ENCODE measurements around the gene NCOA5. TPM values are rescaled to one million over a fixed set of nuclear protein-coding genes. Genes with fewer than 3 reads are reported as not detected.
A peak's percentile ranks its signal among the peaks of the same experiment; 100 is the strongest.
"Not testable (repeated sequence)": the region's sequence is repeated elsewhere in the genome, so short reads cannot be mapped to it uniquely, and the experiment has no call there.

The NCOA5 gene
- total RNA-seq, 6 donors from 2014 or later, result 17.1 to 48.2 (median 30.2) TPM

DNA sequence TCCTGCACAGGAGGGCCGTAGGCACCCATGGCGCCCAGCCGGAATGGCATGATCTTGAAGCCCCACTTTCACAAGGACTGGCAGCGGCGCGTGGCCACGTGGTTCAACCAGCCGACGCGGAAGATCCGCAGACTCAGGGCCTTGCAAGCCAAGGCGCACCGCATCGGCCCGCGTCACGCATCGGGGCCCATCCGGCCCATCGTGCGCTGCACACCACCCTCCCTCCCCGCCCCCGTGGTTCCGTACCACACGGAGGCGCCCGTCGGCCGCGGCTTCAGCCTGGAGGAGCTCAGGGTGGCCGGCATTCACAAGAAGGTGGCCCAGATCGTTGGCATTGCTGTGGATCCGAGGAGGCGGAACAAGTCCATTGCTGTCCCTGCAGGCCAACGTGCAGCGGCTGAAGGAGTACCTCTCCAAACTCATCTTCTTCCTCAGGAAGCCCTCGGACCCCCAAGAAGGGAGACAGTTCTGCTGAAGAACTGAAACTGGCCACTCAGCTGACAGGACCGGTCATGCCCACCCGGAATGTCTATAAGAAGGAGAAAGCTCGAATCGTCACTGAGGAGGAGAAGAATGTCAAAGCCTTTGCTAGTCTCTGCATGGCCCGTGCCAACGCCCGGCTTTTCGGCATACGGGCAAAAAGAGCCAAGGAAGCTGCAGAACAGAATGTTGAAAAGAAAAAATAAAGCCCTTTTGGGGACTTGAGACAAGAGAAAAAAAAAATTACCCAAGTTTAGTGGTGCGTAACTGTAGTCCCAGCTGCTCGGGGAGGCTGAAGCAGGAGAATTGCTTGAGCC lies 9.9 kb upstream of the NCOA5 start:
- peaks cover 0 to 8% (median 2%) of the 10 kb centered on the region in 4 donors for H3K27me3 ChIP-seq
- no peaks in the 10 kb centered on the region for H3K9me3 ChIP-seq
- no peak overlapping the region for H3K27ac ChIP-seq
- peaks cover 0 to 7% (median 3%) of the 10 kb centered on the region in 4 donors for H3K4me1 ChIP-seq
- ATAC-seq (ENCODE audit: low FRiP score in 2 of 2), result peak; percentile 40 to 67
- TF ChIP-seq, protein P1, sequence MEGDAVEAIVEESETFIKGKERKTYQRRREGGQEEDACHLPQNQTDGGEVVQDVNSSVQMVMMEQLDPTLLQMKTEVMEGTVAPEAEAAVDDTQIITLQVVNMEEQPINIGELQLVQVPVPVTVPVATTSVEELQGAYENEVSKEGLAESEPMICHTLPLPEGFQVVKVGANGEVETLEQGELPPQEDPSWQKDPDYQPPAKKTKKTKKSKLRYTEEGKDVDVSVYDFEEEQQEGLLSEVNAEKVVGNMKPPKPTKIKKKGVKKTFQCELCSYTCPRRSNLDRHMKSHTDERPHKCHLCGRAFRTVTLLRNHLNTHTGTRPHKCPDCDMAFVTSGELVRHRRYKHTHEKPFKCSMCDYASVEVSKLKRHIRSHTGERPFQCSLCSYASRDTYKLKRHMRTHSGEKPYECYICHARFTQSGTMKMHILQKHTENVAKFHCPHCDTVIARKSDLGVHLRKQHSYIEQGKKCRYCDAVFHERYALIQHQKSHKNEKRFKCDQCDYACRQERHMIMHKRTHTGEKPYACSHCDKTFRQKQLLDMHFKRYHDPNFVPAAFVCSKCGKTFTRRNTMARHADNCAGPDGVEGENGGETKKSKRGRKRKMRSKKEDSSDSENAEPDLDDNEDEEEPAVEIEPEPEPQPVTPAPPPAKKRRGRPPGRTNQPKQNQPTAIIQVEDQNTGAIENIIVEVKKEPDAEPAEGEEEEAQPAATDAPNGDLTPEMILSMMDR (IDR thresholded peaks at IDR 0.05), result peak in 3 of 6 experiments; percentile 26 to 36 (median 29)
- no peak for TF ChIP-seq EP300 (IDR thresholded peaks at IDR 0.05)
- peak overlapping the region in 1 of 4 donors; percentile 17 for H3K4me3 ChIP-seq
- no peaks in the 10 kb centered on the region for H3K36me3 ChIP-seq
- 36 to 44% methylated on average over 32 to 38 of the region's 48 CpGs for WGBS, 2 donors
- peak in 1 of 2 donors; percentile 89 for DNase-seq

DNA sequence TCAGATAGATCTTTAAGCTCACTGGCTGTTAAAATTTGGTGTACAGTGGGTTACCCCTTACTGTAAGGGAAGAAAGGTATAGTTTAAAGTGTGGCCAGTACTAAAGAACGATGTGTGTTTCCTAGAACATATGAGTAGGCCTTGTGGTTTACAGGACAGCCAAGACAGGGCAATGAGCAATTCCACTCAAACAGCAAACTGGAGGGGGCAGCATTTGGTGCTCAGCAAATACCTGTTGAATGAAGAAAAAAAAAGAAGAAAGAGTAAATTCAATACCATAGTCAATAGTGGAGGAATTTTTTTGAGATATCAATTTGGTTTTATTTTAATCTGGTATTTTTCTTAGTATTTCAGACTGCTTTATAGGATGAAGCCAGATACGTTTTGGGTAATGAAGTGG lies 3.8 kb upstream of the NCOA5 start:
- Histone ChIP-seq H3K4me3 (no peak overlapping the region), H3K36me3 (no peaks in the 10 kb centered on the region), H3K9me3 (no peaks in the 10 kb centered on the region), H3K27ac (no peak overlapping the region), H3K27me3 (no peaks in the 10 kb centered on the region), H3K4me1 (peaks cover under 1 to 12% (median 8%) of the 10 kb centered on the region in 4 donors)
- DNase-seq (no peak), ATAC-seq (ENCODE audit: low FRiP score in 2 of 2) (no peak)
- no peak for TF ChIP-seq POLR2A (IDR thresholded peaks at IDR 0.05)
- TF ChIP-seq, protein P1 (IDR thresholded peaks at IDR 0.05), result no peak
- TF ChIP-seq POLR2AphosphoS5 (IDR thresholded peaks at IDR 0.05), result no peak
- TF ChIP-seq EP300 (IDR thresholded peaks at IDR 0.05), result no peak
- 80 to 83% methylated on average over 2 of the region's 2 CpGs for WGBS, 2 donors

DNA sequence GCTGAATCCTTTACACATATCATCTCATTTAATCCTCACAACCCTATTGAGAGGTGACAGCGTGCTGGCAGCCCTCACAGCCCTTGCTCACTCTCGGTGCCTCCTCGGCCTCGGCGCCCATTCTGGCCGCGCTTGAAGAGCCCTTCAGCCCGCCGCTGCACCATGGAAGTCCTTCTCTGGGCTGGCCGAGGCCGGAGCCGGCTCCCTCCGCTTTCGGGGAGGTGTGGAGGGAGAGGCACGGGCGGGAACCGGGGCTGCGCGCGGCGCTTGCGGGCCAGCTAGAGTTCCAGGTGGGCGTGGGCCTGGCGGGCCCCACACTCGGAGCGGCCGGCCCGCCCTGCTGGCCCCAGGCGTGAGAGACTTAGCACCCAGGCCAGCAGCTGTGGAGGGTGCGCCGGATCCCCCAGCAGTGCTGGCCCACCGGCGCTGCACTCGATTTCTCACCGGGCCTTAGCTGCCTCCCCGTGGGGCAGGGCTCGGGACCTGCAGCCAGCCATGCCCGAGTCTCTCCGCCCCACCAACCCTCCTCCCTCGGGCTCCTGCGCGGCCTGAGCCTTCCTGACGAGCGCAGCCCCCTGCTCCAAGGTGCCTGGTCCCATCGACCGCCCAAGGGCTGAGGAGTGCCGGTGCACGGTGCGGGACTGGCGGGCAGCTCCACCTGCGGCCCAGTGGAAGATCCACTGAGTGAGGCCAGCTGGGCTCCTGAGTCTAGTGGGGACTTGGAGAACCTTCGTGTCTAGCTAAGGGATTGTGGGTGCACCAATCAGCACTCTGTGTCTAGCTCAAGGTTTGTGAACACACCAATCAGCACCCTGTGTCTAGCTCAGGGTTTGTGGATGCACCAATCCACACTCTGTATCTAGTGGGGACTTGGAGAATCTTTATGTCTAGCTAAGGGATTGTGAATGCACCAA lies 2.1 kb upstream of the NCOA5 start:
- DNase-seq, result peak in 1 of 2 donors; percentile 84
- not testable (repeated sequence) for H3K36me3 ChIP-seq; H3K9me3 ChIP-seq; H3K27ac ChIP-seq; ATAC-seq (ENCODE audit: low FRiP score in 2 of 2); H3K27me3 ChIP-seq; H3K4me3 ChIP-seq
- H3K4me1 ChIP-seq, result peaks cover 15 to 28% (median 23%) of the 10 kb centered on the region in 4 donors
- 92 to 95% methylated on average over 22 to 51 of the region's 52 CpGs for WGBS, 2 donors

DNA sequence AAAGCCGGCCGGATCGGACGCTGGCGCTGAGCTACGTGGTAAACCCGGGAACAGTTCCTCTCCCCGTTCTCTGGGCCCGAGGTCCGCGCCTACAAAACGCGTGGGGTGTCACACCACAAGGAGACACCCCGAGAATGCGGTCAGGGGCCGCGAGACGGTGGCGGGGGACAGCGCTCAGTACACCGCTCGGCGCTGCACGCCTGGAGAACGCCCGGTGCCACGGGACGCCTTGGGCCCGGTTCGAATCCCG lies 670 bp downstream of the NCOA5 start:
- peak in 1 of 2 donors; percentile 71 for DNase-seq
- H3K9me3 ChIP-seq, result no peaks in the 10 kb centered on the region
- H3K36me3 ChIP-seq, result no peaks in the 10 kb centered on the region
- peak overlapping the region; percentile 95 to 99 (median 99) for H3K27ac ChIP-seq
- TF ChIP-seq EP300 (IDR thresholded peaks at IDR 0.05) (no peak), POLR2AphosphoS5 (IDR thresholded peaks at IDR 0.05) (no peak)
- TF ChIP-seq, protein P1 (IDR thresholded peaks at IDR 0.05), result no peak
- peak; percentile 70 to 72 for ATAC-seq (ENCODE audit: low FRiP score in 2 of 2)
- peaks cover 37 to 55% (median 51%) of the 10 kb centered on the region in 4 donors for H3K4me1 ChIP-seq
- no peaks in the 10 kb centered on the region for H3K27me3 ChIP-seq
- WGBS, 2 donors, result 0% methylated on average over 3 to 5 of the region's 31 CpGs
- H3K4me3 ChIP-seq, result peak overlapping the region; percentile 70 to 81 (median 72)

DNA sequence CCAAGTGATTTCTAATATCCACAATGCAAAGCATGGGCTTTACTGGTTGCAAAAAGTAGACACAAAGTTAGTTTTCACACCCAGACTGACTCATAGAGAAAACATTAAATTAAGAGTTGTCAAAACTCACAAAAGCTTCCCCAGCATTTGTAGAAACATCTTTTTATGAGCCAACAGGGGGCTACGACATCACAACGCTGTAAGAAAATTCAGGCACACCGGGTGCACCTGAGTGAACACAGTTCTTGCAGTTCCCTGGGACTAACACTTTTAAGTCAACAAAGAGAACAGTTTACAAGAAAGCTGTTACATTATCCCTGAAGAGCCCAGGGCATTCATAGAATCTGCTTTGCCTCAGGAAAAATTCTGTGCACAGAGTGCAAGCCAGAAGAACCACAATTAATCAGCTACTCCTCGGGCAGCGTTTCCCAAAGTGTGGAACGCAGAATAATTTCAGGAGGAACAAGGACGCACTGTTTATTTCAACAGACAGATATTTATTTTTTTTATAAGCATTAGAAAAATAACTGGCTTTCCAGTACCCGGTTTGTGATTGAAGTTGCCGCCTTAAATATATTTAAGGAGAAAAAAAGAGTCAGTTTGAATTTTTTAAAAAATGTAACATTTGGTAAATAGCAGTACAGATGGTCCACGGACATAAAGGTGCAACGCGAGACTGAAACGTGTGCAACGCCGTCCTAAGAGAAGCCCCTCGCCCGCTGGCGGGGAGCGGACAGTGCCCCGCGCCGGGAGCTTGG lies 1.2 kb downstream of the NCOA5 start:
- 3 to 5% methylated on average over 21 to 22 of the region's 22 CpGs for WGBS, 2 donors
- no peak for ATAC-seq (ENCODE audit: low FRiP score in 2 of 2)
- TF ChIP-seq EP300 (IDR thresholded peaks at IDR 0.05), result no peak
- Histone ChIP-seq H3K27me3 (no peaks in the 10 kb centered on the region), H3K4me1 (peaks cover 41 to 60% (median 56%) of the 10 kb centered on the region in 4 donors), H3K27ac (peak overlapping the region; percentile 95 to 99 (median 99)), H3K4me3 (peak overlapping the region; percentile 70 to 81 (median 72)), H3K9me3 (no peaks in the 10 kb centered on the region), H3K36me3 (no peaks in the 10 kb centered on the region)
- DNase-seq, result no peak
